K562 (cell line): ENCODE results near the gene PLA2G15. TPM values are rescaled to one million over a fixed set of nuclear protein-coding genes. Genes with fewer than 3 reads are reported as not detected.

ENCODE experiments used
- ATAC-seq: fragments of 200-7000 bp; cut with Tn5 transposase; 3 replicates; pipeline ENCODE4 v1.9.1; 2020; ENCODE audit warnings: moderate library complexity
- BruUV-seq: library from RNA; stranded (reverse); fragments of 400-500 nt; replicated peaks from 2 replicates; lab custom pipeline; 2021; lab: Mats Ljungman, UMichigan
- CTCF ChIA-PET: fragments of 300-600 bp; formaldehyde crosslinking; extraction: SDS; loops from one replicate; lab custom pipeline; 2021; ENCODE audit warnings: low intra/inter-chr PET ratio; lab: Yijun Ruan, JAX
- POLR2A ChIA-PET: fragments of 300-600, 350-650 bp; sonication (Branson Sonifier 250); formaldehyde crosslinking; extraction: SDS; loops from one replicate; lab custom pipeline; 2021; ENCODE audit warnings: antibody characterized with exemption, inconsistent platforms; lab: Yijun Ruan, JAX
- DNase-seq, 4 experiments: peaks; one replicate each; pipeline versions ENCODE4 v3.0.0 to v3.0.0-alpha.2; 2011 to 2018; ENCODE audit warnings: low spot score in 3 of 4, mixed read lengths in 3 of 4; ENCODE audit errors: extremely low read depth in 1 of 4
- FAIRE-seq: peaks from 2 replicates; lab custom pipeline; 2011; peaks lifted over from hg19 to GRCh38; lab: Jason Lieb, UNC
- H2AFZ ChIP-seq: 2 replicates; pipeline ENCODE4 v1.6.0; 2011; ENCODE audit warnings: low read depth, low read length, control low read depth, inconsistent platforms
- H3K27ac ChIP-seq: fragments of 200-600 bp; 3 replicates; pipeline ENCODE4 v1.8.0; 2011; ENCODE audit warnings: low read depth, mild to moderate bottlenecking, control low read depth, inconsistent platforms, low read length, moderate library complexity, mixed read lengths; ENCODE audit errors: extremely low read depth
- H3K27me3 ChIP-seq, 2 experiments: fragments of 300-600 bp in 1 of 2; 2 replicates in 1 of 2; 3 replicates in 1 of 2; pipeline versions ENCODE4 v1.6.0 to v1.8.0; 2011; ENCODE audit warnings: inconsistent platforms in 2 of 2, low read length in 2 of 2, mild to moderate bottlenecking in 1 of 2, mixed read lengths in 1 of 2, moderate library complexity in 1 of 2; ENCODE audit not compliant: control insufficient read depth in 2 of 2, insufficient read depth in 2 of 2
- H3K36me3 ChIP-seq: fragments of 300-600 bp; 3 replicates; pipeline ENCODE4 v1.8.0; 2011; ENCODE audit warnings: mild to moderate bottlenecking, low read length, inconsistent platforms; ENCODE audit not compliant: control insufficient read depth, insufficient read depth
- H3K4me1 ChIP-seq, 2 experiments: fragments of 200-600 bp in 1 of 2; replicated peaks in 1 of 2; 2 replicates in 1 of 2; 3 replicates in 1 of 2; pipeline versions ENCODE4 v1.5.1 to v1.8.0; 2011; ENCODE audit warnings: inconsistent platforms in 2 of 2, low read length in 2 of 2, mild to moderate bottlenecking in 1 of 2, mixed read lengths in 1 of 2, moderate library complexity in 1 of 2; ENCODE audit not compliant: control insufficient read depth in 2 of 2, insufficient read depth in 2 of 2
- H3K4me2 ChIP-seq: 2 replicates; pipeline ENCODE4 v1.6.1; 2011; ENCODE audit warnings: low read length, control low read depth, inconsistent platforms, mixed read lengths; ENCODE audit not compliant: insufficient read depth
- H3K4me3 ChIP-seq: fragments of 200-600 bp; sonication (generic), shearing (Covaris generic); 2 replicates; pipeline ENCODE4 v1.5.1; 2016; ENCODE audit warnings: control low read depth, inconsistent platforms
- H3K79me2 ChIP-seq: fragments of 200-600 bp; 3 replicates; pipeline ENCODE4 v1.8.0; 2011; ENCODE audit warnings: low read length, inconsistent platforms; ENCODE audit not compliant: control insufficient read depth, insufficient read depth
- H3K9ac ChIP-seq, 2 experiments: 2 replicates each; pipeline versions ENCODE4 v1.6.0 to v1.6.1; 2011; ENCODE audit warnings: low read depth in 2 of 2, low read length in 2 of 2, control low read depth in 1 of 2, inconsistent platforms in 1 of 2, mild to moderate bottlenecking in 1 of 2, mixed read lengths in 1 of 2; ENCODE audit not compliant: insufficient read depth in 1 of 2
- H3K9me1 ChIP-seq: one replicate; pipeline ENCODE4 v1.6.0; 2011; ENCODE audit warnings: inconsistent platforms, mild to moderate bottlenecking, low read length, moderate library complexity; ENCODE audit not compliant: control insufficient read depth, insufficient read depth
- H3K9me3 ChIP-seq: replicated peaks from 2 replicates; pipeline ENCODE4 v1.5.1; 2011; ENCODE audit warnings: low read depth, low read length, inconsistent platforms; ENCODE audit not compliant: control insufficient read depth, insufficient read depth
- H4K20me1 ChIP-seq: replicated peaks from 2 replicates; pipeline ENCODE4 v1.6.1; 2011; ENCODE audit warnings: low read length, inconsistent platforms, mixed read lengths; ENCODE audit not compliant: control insufficient read depth, insufficient read depth
- BRD9 ChIP-seq: fragments of 450-650 bp; IDR thresholded peaks from 2 replicates; pipeline ENCODE4 v1.6.1; 2018; ENCODE audit warnings: low read depth; ENCODE audit not compliant: partially characterized antibody
- CTBP1 ChIP-seq: fragments of 450-650 bp; IDR thresholded peaks from 2 replicates; pipeline ENCODE4 v1.6.1; 2016; ENCODE audit warnings: borderline replicate concordance
- ELF2 ChIP-seq: fragments of 250-450 bp; sonication (Bioruptor Pico); IDR thresholded peaks from 2 replicates; pipeline ENCODE4 v1.5.0; 2021; ENCODE audit warnings: mild to moderate bottlenecking
- MAFG ChIP-seq: fragments of 450-650 bp; conservative IDR thresholded peaks from 2 replicates; pipeline ENCODE4 v1.6.1; 2016; ENCODE audit warnings: missing genetic modification characterization, missing compliant biosample characterization
- MTA2 ChIP-seq: fragments of 450-650 bp; IDR thresholded peaks from 2 replicates; pipeline ENCODE4 v1.6.1; 2016; ENCODE audit warnings: low read depth
- PCBP1 ChIP-seq: fragments of 200-400 bp; formaldehyde crosslinking; IDR thresholded peaks from 2 replicates; pipeline ENCODE4 v1.6.1; 2018; ENCODE audit warnings: mild to moderate bottlenecking, low read depth, low read length; ENCODE audit not compliant: poor library complexity, severe bottlenecking
- TSC22D4 ChIP-seq: fragments of 450-650 bp; IDR thresholded peaks from 2 replicates; pipeline ENCODE4 v1.6.1; 2016; ENCODE audit warnings: missing genetic modification characterization, missing biosample characterization, control low read depth
- ZZZ3 ChIP-seq: fragments of 450-650 bp; IDR thresholded peaks from 2 replicates; pipeline ENCODE4 v1.6.1; 2016; ENCODE audit warnings: antibody characterized with exemption, mild to moderate bottlenecking, moderate library complexity
- WGBS: fragments of 100-300 bp; shearing (Covaris generic); methylation state at CpG from one replicate; pipeline ENCODE4 v1.1.6; 2016; ENCODE audit warnings: low coverage, mixed read lengths; ENCODE audit not compliant: insufficient coverage; ENCODE audit errors: missing lambda C conversion rate; 5-methylcytosine and 5-hydroxymethylcytosine counted together
- in situ Hi-C: fragments of 300-500 bp; cut with MboI; formaldehyde crosslinking; loops from 4 replicates; pipeline ENCODE4 v1.15.0; 2018; ENCODE audit warnings: inconsistent platforms, mixed read lengths
- intact Hi-C: fragments of 100-400 bp; cut with micrococcal nuclease; formaldehyde crosslinking; loops from 2 replicates; pipeline ENCODE4 v1.14.2; 2022
- polyA plus RNA-seq, 8 experiments: library from polyadenylated mRNA; depleted of rRNA in 4 of 8; stranded (reverse) in 5 of 8; unstranded in 3 of 8; fragments of >200 nt; fragmentation: Nextera tagmentation in 2 of 8; fragmentation: Illumina TruSeq in 1 of 8; extraction: Ambion mirVana in 2 of 8; extraction: Trizol in 1 of 8; gene quantifications; 2 replicates each; pipeline versions ENCODE4 v1.2.1 to v1.2.3, GENCODE V29; 2011 to 2014; ENCODE audit warnings: inconsistent platforms in 1 of 8, missing spikeins in 1 of 8
- total RNA-seq, 7 experiments: library from RNA; depleted of rRNA in 6 of 7; stranded (reverse); fragments of >200 nt in 6 of 7; fragmentation: Illumina TruSeq in 2 of 7; extraction: Trizol in 2 of 7; gene quantifications; 2 replicates each; pipeline versions ENCODE4 v1.2.1 to v1.2.3, GENCODE V29; 2011 to 2021; ENCODE audit warnings: low replicate concordance in 1 of 7
- TF ChIP-seq, protein P1 (sequence below): fragments of 450-650 bp; IDR thresholded peaks from 2 replicates; pipeline ENCODE4 v1.6.1; 2017; ENCODE audit warnings: mild to moderate bottlenecking, moderate library complexity
- TF ChIP-seq, protein P2 (sequence below): fragments of 250-450 bp; sonication (Bioruptor Pico); IDR thresholded peaks from 2 replicates; pipeline ENCODE4 v1.5.0; 2021; ENCODE audit warnings: mild to moderate bottlenecking, borderline replicate concordance
- TF ChIP-seq, protein P3 (sequence below): fragments of 250-450 bp; sonication (Bioruptor Pico); IDR thresholded peaks from 2 replicates; pipeline ENCODE4 v1.5.0; 2021
- TF ChIP-seq, protein P4 (sequence below): fragments of 450-650 bp; IDR thresholded peaks from 2 replicates; pipeline ENCODE4 v1.6.1; 2016; ENCODE audit warnings: borderline replicate concordance
- TF ChIP-seq, protein P5 (sequence below): sonication (generic); formaldehyde crosslinking; IDR thresholded peaks from 2 replicates; pipeline ENCODE4 v1.8.0; 2022; ENCODE audit warnings: mild to moderate bottlenecking, low read depth, missing genetic modification reagents

PLA2G15 gene
- total and polyA plus RNA-seq, 9 of the 15 experiments (the other 6 are each of a cell fraction or from before 2014, with no cell fraction given): 0.42 to 8.6 (median 4.8) TPM

DNA sequence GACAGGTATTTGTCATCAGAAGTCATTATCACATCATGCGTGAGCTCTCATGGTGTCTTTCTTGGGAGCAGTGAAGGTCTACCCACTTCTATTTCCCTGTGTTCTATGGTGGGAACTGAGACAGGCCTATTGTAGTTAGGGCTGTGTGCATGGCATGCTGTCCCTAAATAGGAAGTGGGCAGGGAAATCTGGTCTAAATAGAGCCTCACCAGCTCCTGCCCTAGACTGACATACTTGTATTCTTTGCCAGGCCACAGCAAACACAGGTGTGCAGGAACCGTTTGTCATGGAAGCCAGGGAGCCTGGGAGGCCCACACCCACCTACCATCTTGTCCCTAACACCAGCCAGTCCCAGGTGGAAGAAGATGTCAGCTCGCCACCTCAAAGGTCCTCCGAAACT, 29.3 kb downstream of the PLA2G15 start:
- H3K27me3 ChIP-seq: no peaks in the 10 kb centered on the region
- no TSS peak for BruUV-seq
- intact Hi-C loops: no loop called here
- H3K9me1 ChIP-seq: no peaks in the 10 kb centered on the region
- H3K36me3 ChIP-seq: peaks cover 62% of the 10 kb centered on the region
- ChIA-PET CTCF (no interaction called here), POLR2A (interaction anchor here (0.7 to 1.1 kb wide), 3 partner anchors 9 to 63 kb away, joined by 3 to 8 read pairs (median 4); partner anchors contain the start of gene SLC7A6)
- no peak overlapping the region for H2AFZ ChIP-seq
- no peak overlapping the region for H3K4me3 ChIP-seq
- FAIRE-seq (no peak), ATAC-seq (no peak), DNase-seq (no peak)
- H3K9me3 ChIP-seq: no peaks in the 10 kb centered on the region
- H3K9ac ChIP-seq: no peak overlapping the region
- peaks cover 43% of the 10 kb centered on the region for H3K79me2 ChIP-seq
- in situ Hi-C loops: no loop called here
- TF ChIP-seq, protein P1, sequence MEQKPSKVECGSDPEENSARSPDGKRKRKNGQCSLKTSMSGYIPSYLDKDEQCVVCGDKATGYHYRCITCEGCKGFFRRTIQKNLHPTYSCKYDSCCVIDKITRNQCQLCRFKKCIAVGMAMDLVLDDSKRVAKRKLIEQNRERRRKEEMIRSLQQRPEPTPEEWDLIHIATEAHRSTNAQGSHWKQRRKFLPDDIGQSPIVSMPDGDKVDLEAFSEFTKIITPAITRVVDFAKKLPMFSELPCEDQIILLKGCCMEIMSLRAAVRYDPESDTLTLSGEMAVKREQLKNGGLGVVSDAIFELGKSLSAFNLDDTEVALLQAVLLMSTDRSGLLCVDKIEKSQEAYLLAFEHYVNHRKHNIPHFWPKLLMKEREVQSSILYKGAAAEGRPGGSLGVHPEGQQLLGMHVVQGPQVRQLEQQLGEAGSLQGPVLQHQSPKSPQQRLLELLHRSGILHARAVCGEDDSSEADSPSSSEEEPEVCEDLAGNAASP: no peak
- TF ChIP-seq MAFG (tag): no peak
- TF ChIP-seq ELF2 (CRISPR knock-in tag): no peak
- TF ChIP-seq BRD9: no peak
- TF ChIP-seq MTA2: no peak
- TF ChIP-seq, protein P2, sequence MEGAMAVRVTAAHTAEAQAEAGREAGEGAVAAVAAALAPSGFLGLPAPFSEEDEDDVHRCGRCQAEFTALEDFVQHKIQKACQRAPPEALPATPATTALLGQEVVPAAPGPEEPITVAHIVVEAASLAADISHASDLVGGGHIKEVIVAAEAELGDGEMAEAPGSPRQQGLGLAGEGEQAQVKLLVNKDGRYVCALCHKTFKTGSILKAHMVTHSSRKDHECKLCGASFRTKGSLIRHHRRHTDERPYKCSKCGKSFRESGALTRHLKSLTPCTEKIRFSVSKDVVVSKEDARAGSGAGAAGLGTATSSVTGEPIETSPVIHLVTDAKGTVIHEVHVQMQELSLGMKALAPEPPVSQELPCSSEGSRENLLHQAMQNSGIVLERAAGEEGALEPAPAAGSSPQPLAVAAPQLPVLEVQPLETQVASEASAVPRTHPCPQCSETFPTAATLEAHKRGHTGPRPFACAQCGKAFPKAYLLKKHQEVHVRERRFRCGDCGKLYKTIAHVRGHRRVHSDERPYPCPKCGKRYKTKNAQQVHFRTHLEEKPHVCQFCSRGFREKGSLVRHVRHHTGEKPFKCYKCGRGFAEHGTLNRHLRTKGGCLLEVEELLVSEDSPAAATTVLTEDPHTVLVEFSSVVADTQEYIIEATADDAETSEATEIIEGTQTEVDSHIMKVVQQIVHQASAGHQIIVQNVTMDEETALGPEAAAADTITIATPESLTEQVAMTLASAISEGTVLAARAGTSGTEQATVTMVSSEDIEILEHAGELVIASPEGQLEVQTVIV: no peak
- TF ChIP-seq CTBP1: no peak
- TF ChIP-seq, protein P3, sequence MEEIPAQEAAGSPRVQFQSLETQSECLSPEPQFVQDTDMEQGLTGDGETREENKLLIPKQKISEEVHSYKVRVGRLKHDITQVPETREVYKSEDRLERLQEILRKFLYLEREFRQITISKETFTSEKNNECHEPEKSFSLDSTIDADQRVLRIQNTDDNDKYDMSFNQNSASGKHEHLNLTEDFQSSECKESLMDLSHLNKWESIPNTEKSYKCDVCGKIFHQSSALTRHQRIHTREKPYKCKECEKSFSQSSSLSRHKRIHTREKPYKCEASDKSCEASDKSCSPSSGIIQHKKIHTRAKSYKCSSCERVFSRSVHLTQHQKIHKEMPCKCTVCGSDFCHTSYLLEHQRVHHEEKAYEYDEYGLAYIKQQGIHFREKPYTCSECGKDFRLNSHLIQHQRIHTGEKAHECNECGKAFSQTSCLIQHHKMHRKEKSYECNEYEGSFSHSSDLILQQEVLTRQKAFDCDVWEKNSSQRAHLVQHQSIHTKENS (CRISPR knock-in tag): no peak
- TF ChIP-seq, protein P4, sequence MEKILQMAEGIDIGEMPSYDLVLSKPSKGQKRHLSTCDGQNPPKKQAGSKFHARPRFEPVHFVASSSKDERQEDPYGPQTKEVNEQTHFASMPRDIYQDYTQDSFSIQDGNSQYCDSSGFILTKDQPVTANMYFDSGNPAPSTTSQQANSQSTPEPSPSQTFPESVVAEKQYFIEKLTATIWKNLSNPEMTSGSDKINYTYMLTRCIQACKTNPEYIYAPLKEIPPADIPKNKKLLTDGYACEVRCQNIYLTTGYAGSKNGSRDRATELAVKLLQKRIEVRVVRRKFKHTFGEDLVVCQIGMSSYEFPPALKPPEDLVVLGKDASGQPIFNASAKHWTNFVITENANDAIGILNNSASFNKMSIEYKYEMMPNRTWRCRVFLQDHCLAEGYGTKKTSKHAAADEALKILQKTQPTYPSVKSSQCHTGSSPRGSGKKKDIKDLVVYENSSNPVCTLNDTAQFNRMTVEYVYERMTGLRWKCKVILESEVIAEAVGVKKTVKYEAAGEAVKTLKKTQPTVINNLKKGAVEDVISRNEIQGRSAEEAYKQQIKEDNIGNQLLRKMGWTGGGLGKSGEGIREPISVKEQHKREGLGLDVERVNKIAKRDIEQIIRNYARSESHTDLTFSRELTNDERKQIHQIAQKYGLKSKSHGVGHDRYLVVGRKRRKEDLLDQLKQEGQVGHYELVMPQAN: no peak
- no peak for TF ChIP-seq ZZZ3
- TF ChIP-seq TSC22D4: no peak
- TF ChIP-seq, protein P5, sequence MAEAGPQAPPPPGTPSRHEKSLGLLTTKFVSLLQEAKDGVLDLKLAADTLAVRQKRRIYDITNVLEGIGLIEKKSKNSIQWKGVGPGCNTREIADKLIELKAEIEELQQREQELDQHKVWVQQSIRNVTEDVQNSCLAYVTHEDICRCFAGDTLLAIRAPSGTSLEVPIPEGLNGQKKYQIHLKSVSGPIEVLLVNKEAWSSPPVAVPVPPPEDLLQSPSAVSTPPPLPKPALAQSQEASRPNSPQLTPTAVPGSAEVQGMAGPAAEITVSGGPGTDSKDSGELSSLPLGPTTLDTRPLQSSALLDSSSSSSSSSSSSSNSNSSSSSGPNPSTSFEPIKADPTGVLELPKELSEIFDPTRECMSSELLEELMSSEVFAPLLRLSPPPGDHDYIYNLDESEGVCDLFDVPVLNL (CRISPR knock-in tag): no peak
- TF ChIP-seq PCBP1: no peak
- H4K20me1 ChIP-seq: peaks cover 22% of the 10 kb centered on the region
- no peak overlapping the region for H3K4me2 ChIP-seq
- H3K27ac ChIP-seq: no peak overlapping the region
- 93% methylated on average over 4 of the region's 4 CpGs for WGBS
- H3K4me1 ChIP-seq: peaks cover 0 to 9% of the 10 kb centered on the region in 2 experiments; a peak in 1 of 5 replicates
